Choroid plexus epithelial cell (primary cell): ENCODE data around the gene SLC25A44.
"Not testable (repeated sequence)": the region's sequence is repeated elsewhere in the genome, so short reads cannot be mapped to it uniquely, and the experiment has no call there.

Experiments
- DNase-seq: peaks from one replicate; pipeline ENCODE4 v3.0.0-alpha.2; 2010; ENCODE audit warnings: low read depth
- H3K4me3 ChIP-seq: 2 replicates; pipeline ENCODE4 v1.5.1; 2011; ENCODE audit warnings: low read depth, mild to moderate bottlenecking, control low read depth, low read length, moderate library complexity
- TF ChIP-seq, protein P1 (sequence below): conservative IDR thresholded peaks from 2 replicates; pipeline ENCODE4 v1.5.1; 2011; ENCODE audit warnings: low read depth, mild to moderate bottlenecking, control low read depth, inconsistent platforms, low read length, moderate library complexity

Gene SLC25A44

DNA sequence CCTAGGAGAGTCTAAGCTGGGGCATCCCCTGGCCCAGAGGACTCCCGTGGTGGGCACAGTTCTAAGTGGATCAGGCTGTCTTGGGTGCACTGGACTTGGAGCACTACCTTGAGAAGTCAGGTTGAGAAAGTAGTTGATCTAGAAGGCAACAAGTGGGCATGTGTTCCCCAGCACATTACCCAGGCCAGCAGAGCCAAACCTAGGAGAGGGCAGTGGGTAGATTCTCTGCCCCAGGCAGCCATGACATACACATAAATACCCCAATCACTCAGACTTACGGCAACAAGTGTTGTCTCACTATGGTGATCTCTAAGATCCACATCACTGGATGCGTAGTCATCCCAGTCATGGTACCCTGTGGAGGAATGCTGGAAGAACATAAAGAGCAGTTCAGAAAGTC lies 17.3 kb downstream of the SLC25A44 start:
- H3K4me3 ChIP-seq = no peak overlapping the region
- no peak for DNase-seq
- TF ChIP-seq, protein P1, sequence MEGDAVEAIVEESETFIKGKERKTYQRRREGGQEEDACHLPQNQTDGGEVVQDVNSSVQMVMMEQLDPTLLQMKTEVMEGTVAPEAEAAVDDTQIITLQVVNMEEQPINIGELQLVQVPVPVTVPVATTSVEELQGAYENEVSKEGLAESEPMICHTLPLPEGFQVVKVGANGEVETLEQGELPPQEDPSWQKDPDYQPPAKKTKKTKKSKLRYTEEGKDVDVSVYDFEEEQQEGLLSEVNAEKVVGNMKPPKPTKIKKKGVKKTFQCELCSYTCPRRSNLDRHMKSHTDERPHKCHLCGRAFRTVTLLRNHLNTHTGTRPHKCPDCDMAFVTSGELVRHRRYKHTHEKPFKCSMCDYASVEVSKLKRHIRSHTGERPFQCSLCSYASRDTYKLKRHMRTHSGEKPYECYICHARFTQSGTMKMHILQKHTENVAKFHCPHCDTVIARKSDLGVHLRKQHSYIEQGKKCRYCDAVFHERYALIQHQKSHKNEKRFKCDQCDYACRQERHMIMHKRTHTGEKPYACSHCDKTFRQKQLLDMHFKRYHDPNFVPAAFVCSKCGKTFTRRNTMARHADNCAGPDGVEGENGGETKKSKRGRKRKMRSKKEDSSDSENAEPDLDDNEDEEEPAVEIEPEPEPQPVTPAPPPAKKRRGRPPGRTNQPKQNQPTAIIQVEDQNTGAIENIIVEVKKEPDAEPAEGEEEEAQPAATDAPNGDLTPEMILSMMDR = no peak

DNA sequence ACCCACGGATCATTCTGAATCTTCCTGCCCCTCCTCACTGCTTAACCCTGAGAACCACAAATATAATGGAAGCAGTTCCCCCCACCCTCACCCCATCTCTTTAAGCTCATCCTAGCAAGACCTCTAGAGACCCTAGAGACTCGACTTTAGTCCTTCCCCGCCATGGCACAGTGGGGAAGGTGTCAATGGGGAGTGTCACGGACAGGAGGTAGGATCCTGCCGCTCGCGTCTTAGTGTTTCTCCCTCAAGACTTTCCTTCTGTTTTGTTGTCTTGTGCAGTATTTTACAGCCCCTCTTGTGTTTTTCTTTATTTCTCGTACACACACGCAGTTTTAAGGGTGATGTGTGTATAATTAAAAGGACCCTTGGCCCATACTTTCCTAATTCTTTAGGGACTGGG lies 18.2 kb downstream of the SLC25A44 start:
- no peak overlapping the region for H3K4me3 ChIP-seq
- TF ChIP-seq, protein P1 = no peak
- no peak for DNase-seq

DNA sequence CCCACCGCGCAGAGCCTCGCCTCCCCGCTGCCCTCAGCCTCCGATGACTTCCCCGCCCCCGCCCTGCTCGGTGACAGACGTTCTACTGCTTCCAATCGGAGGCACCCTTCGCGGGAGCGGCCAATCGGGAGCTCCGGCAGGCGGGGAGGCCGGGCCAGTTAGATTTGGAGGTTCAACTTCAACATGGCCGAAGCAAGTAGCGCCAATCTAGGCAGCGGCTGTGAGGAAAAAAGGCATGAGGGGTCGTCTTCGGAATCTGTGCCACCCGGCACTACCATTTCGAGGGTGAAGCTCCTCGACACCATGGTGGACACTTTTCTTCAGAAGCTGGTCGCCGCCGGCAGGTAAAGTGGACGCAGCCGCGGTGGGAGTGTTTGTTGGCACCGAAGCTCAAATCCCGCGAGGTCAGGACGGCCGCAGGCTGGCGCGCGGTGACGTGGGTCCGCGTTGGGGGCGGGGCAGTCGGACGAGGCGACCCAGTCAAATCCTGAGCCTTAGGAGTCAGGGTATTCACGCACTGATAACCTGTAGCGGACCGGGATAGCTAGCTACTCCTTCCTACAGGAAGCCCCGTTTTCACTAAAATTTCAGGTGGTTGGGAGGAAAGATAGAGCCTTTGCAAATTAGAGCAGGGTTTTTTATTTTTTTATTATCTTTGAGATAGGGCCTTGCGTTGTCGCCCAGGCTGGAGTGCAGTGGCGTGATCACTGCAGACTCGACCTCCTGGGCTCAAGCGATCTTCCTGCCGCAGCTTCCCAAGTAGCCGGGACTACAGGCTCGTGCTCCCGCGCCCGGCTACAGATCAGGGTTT lies 19.1 kb downstream of the SLC25A44 start, which contains the start of gene PMF1:
PMF1 (plus strand) TSS at position 175 of the 811 bp plus-strand sequence; CDS start at position 184, 9 bp downstream.
- DNase-seq = peak; percentile 97

DNA sequence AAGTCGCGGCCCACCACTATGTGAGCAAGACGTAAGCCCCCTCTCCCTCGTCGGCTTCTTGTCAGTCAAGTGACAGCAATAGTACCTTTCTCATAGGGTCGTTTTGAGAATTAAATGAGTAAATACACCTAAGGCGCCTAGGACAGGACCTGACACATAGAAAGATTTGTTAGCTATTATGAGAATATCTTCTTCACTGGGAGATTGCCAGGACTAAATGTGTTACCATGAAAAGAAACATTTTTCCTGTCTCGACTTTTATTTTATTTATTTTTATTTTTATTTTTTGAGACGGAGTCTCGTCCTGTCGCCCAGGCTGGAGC lies 19.7 kb downstream of the SLC25A44 start:
- no peak for DNase-seq
- TF ChIP-seq, protein P1 = no peak
- H3K4me3 ChIP-seq = peak overlapping the region; percentile 74

More for the DNA sequence above, 19.1 kb downstream of the SLC25A44 start, which contains the start of gene PMF1:
- peak within 1 kb of the TSS; percentile 74 for H3K4me3 ChIP-seq
- TF ChIP-seq, protein P1 = peak; percentile 1

DNA sequence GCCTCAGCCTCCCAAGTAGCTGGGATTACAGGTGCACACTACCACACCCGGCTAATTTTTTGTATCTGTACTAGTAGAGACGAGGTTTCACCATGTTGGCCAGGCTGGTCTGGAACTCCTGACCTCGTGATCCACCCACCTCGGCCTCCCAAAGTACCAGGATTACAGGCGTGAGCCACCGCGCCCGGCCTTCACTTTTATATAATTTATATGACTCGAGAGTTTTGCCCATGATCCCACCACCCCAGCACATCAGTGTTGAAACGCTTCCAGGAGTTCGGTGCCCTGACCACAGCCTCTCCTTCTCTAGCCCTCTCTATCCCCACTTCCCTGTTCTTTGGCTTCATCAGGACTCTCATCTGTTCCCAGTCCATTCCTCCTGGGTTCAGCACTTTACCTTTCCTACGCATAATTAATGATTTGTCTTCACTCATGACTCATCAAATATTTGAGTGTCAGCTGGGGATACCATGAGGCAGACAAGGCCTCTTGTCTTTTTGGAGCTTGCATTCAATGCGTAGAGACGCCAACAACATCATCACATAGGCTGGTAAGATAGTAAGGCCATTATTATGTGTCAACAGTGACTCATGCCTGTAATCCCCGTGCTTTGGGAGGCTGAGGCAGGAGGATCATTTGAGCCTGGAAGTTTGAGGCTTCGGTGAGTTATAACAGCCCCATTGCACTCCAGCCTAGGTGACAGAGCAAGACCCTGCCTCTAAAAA lies 20.3 kb downstream of the SLC25A44 start:
- peak; percentile 13 for DNase-seq
- TF ChIP-seq, protein P1 = no peak
- peak overlapping the region; percentile 74 for H3K4me3 ChIP-seq

DNA sequence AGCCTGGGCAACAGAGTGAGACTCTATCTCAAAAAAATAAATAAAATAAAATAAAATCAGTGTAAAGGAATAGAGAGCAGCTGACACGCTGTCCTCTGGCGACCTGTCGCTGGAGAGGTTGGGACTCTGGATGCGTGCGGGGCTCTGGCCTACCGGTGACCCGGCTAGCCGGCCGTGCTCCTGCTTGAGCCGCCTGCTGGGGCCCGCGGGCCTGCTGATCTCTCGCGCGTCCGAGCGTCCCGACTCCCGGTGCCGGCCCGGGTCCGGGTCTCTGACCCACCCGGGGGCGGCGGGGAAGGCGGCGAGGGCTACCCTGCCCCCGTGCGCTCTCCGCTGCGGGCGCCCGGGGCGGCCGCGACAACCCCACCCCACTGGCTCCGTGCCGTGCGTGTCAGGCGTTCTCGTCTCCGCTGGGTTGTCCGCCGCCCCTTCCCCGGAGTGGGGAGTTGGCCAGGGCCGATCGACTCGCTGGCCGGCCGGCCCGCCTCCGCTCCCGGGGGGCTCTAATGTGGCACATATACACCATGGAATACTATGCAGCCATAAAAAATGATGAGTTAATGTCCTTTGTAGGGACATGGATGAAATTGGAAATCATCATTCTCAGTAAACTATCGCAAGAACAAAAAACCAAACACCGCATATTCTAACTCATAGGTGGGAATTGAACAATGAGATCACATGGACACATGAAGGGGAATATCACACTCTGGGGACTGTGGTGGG lies 22.6 kb downstream of the SLC25A44 start:
- peak; percentile 58 for DNase-seq
- not testable (repeated sequence) for H3K4me3 ChIP-seq

DNA sequence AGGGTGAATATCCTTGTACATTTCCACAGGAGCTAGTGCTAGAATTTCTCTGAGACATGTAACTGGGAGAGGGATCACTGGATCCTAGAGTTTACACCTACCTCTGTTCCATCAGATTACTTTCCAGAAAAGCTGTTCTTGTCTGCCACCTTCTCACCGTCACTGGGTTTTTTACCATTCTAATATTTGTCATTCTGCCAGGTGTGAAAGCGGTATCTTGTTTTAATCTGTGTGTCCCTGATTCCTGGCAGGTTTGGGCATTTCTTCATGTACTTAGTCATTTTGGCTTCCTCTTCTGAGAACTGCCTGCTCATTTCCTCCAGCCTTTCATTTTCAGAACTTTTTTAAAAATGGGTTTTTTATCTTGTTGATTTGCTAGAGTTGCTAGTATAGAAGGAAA lies 24.0 kb downstream of the SLC25A44 start:
- no peak overlapping the region for H3K4me3 ChIP-seq
- peak; percentile 23 for DNase-seq
- TF ChIP-seq, protein P1 = no peak
